K562 (cell line): ENCODE results near the gene DDX51. TPM values are rescaled to one million over a fixed set of nuclear protein-coding genes. Genes with fewer than 3 reads are reported as not detected.

Source experiments
- ATAC-seq: fragments of 200-7000 bp; cut with Tn5 transposase; 3 replicates; pipeline ENCODE4 v1.9.1; 2020; ENCODE audit warnings: moderate library complexity
- BruUV-seq: library from RNA; stranded (reverse); fragments of 400-500 nt; replicated peaks from 2 replicates; lab custom pipeline; 2021; lab: Mats Ljungman, UMichigan
- CTCF ChIA-PET: fragments of 300-600 bp; formaldehyde crosslinking; extraction: SDS; loops from one replicate; lab custom pipeline; 2021; ENCODE audit warnings: low intra/inter-chr PET ratio; lab: Yijun Ruan, JAX
- POLR2A ChIA-PET: fragments of 300-600, 350-650 bp; sonication (Branson Sonifier 250); formaldehyde crosslinking; extraction: SDS; loops from one replicate; lab custom pipeline; 2021; ENCODE audit warnings: antibody characterized with exemption, inconsistent platforms; lab: Yijun Ruan, JAX
- DNase-seq, 4 experiments: peaks; one replicate each; pipeline versions ENCODE4 v3.0.0 to v3.0.0-alpha.2; 2011 to 2018; ENCODE audit warnings: low spot score in 3 of 4, mixed read lengths in 3 of 4; ENCODE audit errors: extremely low read depth in 1 of 4
- FAIRE-seq: peaks from 2 replicates; lab custom pipeline; 2011; peaks lifted over from hg19 to GRCh38; lab: Jason Lieb, UNC
- H2AFZ ChIP-seq: 2 replicates; pipeline ENCODE4 v1.6.0; 2011; ENCODE audit warnings: low read depth, low read length, control low read depth, inconsistent platforms
- H3K27ac ChIP-seq: fragments of 200-600 bp; 3 replicates; pipeline ENCODE4 v1.8.0; 2011; ENCODE audit warnings: low read depth, mild to moderate bottlenecking, control low read depth, inconsistent platforms, low read length, moderate library complexity, mixed read lengths; ENCODE audit errors: extremely low read depth
- H3K27me3 ChIP-seq, 2 experiments: fragments of 300-600 bp in 1 of 2; 2 replicates in 1 of 2; 3 replicates in 1 of 2; pipeline versions ENCODE4 v1.6.0 to v1.8.0; 2011; ENCODE audit warnings: inconsistent platforms in 2 of 2, low read length in 2 of 2, mild to moderate bottlenecking in 1 of 2, mixed read lengths in 1 of 2, moderate library complexity in 1 of 2; ENCODE audit not compliant: control insufficient read depth in 2 of 2, insufficient read depth in 2 of 2
- H3K36me3 ChIP-seq: fragments of 300-600 bp; 3 replicates; pipeline ENCODE4 v1.8.0; 2011; ENCODE audit warnings: mild to moderate bottlenecking, low read length, inconsistent platforms; ENCODE audit not compliant: control insufficient read depth, insufficient read depth
- H3K4me1 ChIP-seq, 2 experiments: fragments of 200-600 bp in 1 of 2; replicated peaks in 1 of 2; 2 replicates in 1 of 2; 3 replicates in 1 of 2; pipeline versions ENCODE4 v1.5.1 to v1.8.0; 2011; ENCODE audit warnings: inconsistent platforms in 2 of 2, low read length in 2 of 2, mild to moderate bottlenecking in 1 of 2, mixed read lengths in 1 of 2, moderate library complexity in 1 of 2; ENCODE audit not compliant: control insufficient read depth in 2 of 2, insufficient read depth in 2 of 2
- H3K4me2 ChIP-seq: 2 replicates; pipeline ENCODE4 v1.6.1; 2011; ENCODE audit warnings: low read length, control low read depth, inconsistent platforms, mixed read lengths; ENCODE audit not compliant: insufficient read depth
- H3K4me3 ChIP-seq: fragments of 200-600 bp; sonication (generic), shearing (Covaris generic); 2 replicates; pipeline ENCODE4 v1.5.1; 2016; ENCODE audit warnings: control low read depth, inconsistent platforms
- H3K79me2 ChIP-seq: fragments of 200-600 bp; 3 replicates; pipeline ENCODE4 v1.8.0; 2011; ENCODE audit warnings: low read length, inconsistent platforms; ENCODE audit not compliant: control insufficient read depth, insufficient read depth
- H3K9ac ChIP-seq, 2 experiments: 2 replicates each; pipeline versions ENCODE4 v1.6.0 to v1.6.1; 2011; ENCODE audit warnings: low read depth in 2 of 2, low read length in 2 of 2, control low read depth in 1 of 2, inconsistent platforms in 1 of 2, mild to moderate bottlenecking in 1 of 2, mixed read lengths in 1 of 2; ENCODE audit not compliant: insufficient read depth in 1 of 2
- H3K9me1 ChIP-seq: one replicate; pipeline ENCODE4 v1.6.0; 2011; ENCODE audit warnings: inconsistent platforms, mild to moderate bottlenecking, low read length, moderate library complexity; ENCODE audit not compliant: control insufficient read depth, insufficient read depth
- H3K9me3 ChIP-seq: replicated peaks from 2 replicates; pipeline ENCODE4 v1.5.1; 2011; ENCODE audit warnings: low read depth, low read length, inconsistent platforms; ENCODE audit not compliant: control insufficient read depth, insufficient read depth
- H4K20me1 ChIP-seq: replicated peaks from 2 replicates; pipeline ENCODE4 v1.6.1; 2011; ENCODE audit warnings: low read length, inconsistent platforms, mixed read lengths; ENCODE audit not compliant: control insufficient read depth, insufficient read depth
- CBX2 ChIP-seq: fragments of 200-600 bp; sonication (generic); IDR thresholded peaks from one replicate; pipeline ENCODE4 v1.6.1; 2012; ENCODE audit warnings: mild to moderate bottlenecking, low read length, inconsistent platforms; ENCODE audit not compliant: insufficient read depth, poor library complexity, severe bottlenecking
- CHD4 ChIP-seq: fragments of 200-600 bp; sonication (generic); IDR thresholded peaks from 3 replicates; pipeline ENCODE4 v1.6.1; 2012; ENCODE audit warnings: low read depth, mild to moderate bottlenecking, mixed read lengths, low read length, inconsistent platforms; ENCODE audit not compliant: insufficient read depth, insufficient replicate concordance, poor library complexity, severe bottlenecking
- DIDO1 ChIP-seq: fragments of 450-650 bp; IDR thresholded peaks from 2 replicates; pipeline ENCODE4 v1.6.1; 2016; ENCODE audit warnings: low read depth, missing biosample characterization, missing genetic modification characterization
- FOXA3 ChIP-seq, 2 experiments: fragments of 450-650 bp in 1 of 2; sonication (generic) in 1 of 2; formaldehyde crosslinking; IDR thresholded peaks in 1 of 2; conservative IDR thresholded peaks in 1 of 2; 2 replicates each; pipeline versions ENCODE4 v1.4.0 to v1.8.0; 2020 to 2022; ENCODE audit warnings: mild to moderate bottlenecking in 2 of 2, missing genetic modification reagents in 1 of 2
- HSF4 ChIP-seq: fragments of 250-450 bp; sonication (Bioruptor Pico); IDR thresholded peaks from 2 replicates; pipeline ENCODE4 v2.1.2; 2022; ENCODE audit warnings: mild to moderate bottlenecking, moderate library complexity, borderline replicate concordance
- KLF6 ChIP-seq: fragments of 250-450 bp; sonication (Bioruptor Pico); IDR thresholded peaks from 2 replicates; pipeline ENCODE4 v1.4.0; 2020; ENCODE audit warnings: mild to moderate bottlenecking, moderate library complexity, borderline replicate concordance
- MEIS2 ChIP-seq: fragments of 450-650 bp; IDR thresholded peaks from 2 replicates; pipeline ENCODE4 v1.6.1; 2014; ENCODE audit warnings: mild to moderate bottlenecking; ENCODE audit not compliant: partially characterized antibody
- NONO ChIP-seq, 2 experiments: fragments of 200-400 bp in 1 of 2; fragments of 450-650 bp in 1 of 2; formaldehyde crosslinking in 1 of 2; IDR thresholded peaks; 2 replicates each; pipeline ENCODE4 v1.6.1; 2017; ENCODE audit warnings: low read depth in 2 of 2, mild to moderate bottlenecking in 2 of 2, moderate library complexity in 2 of 2, low read length in 1 of 2
- ZNF384 ChIP-seq: IDR thresholded peaks from 2 replicates; pipeline ENCODE4 v1.6.1; 2012; ENCODE audit warnings: low read depth, low read length, improper control_type of control experiment
- ZNF699 ChIP-seq: fragments of 250-450 bp; sonication (Bioruptor Pico); IDR thresholded peaks from 2 replicates; pipeline ENCODE4 v1.8.0; 2021; ENCODE audit warnings: mild to moderate bottlenecking, moderate library complexity; ENCODE audit not compliant: insufficient replicate concordance
- WGBS: fragments of 100-300 bp; shearing (Covaris generic); methylation state at CpG from one replicate; pipeline ENCODE4 v1.1.6; 2016; ENCODE audit warnings: low coverage, mixed read lengths; ENCODE audit not compliant: insufficient coverage; ENCODE audit errors: missing lambda C conversion rate; 5-methylcytosine and 5-hydroxymethylcytosine counted together
- in situ Hi-C: fragments of 300-500 bp; cut with MboI; formaldehyde crosslinking; loops from 4 replicates; pipeline ENCODE4 v1.15.0; 2018; ENCODE audit warnings: inconsistent platforms, mixed read lengths
- intact Hi-C: fragments of 100-400 bp; cut with micrococcal nuclease; formaldehyde crosslinking; loops from 2 replicates; pipeline ENCODE4 v1.14.2; 2022
- polyA plus RNA-seq, 8 experiments: library from polyadenylated mRNA; depleted of rRNA in 4 of 8; stranded (reverse) in 5 of 8; unstranded in 3 of 8; fragments of >200 nt; fragmentation: Nextera tagmentation in 2 of 8; fragmentation: Illumina TruSeq in 1 of 8; extraction: Ambion mirVana in 2 of 8; extraction: Trizol in 1 of 8; gene quantifications; 2 replicates each; pipeline versions ENCODE4 v1.2.1 to v1.2.3, GENCODE V29; 2011 to 2014; ENCODE audit warnings: inconsistent platforms in 1 of 8, missing spikeins in 1 of 8
- total RNA-seq, 7 experiments: library from RNA; depleted of rRNA in 6 of 7; stranded (reverse); fragments of >200 nt in 6 of 7; fragmentation: Illumina TruSeq in 2 of 7; extraction: Trizol in 2 of 7; gene quantifications; 2 replicates each; pipeline versions ENCODE4 v1.2.1 to v1.2.3, GENCODE V29; 2011 to 2021; ENCODE audit warnings: low replicate concordance in 1 of 7
- TF ChIP-seq, protein P1 (sequence below): fragments of 450-650 bp; formaldehyde crosslinking; IDR thresholded peaks from 2 replicates; pipeline ENCODE4 v1.4.0; 2020; ENCODE audit warnings: mild to moderate bottlenecking, moderate library complexity
- TF ChIP-seq, protein P2 (sequence below): sonication (generic); formaldehyde crosslinking; IDR thresholded peaks from 2 replicates; pipeline ENCODE4 v1.9.0; 2022; ENCODE audit warnings: mild to moderate bottlenecking, missing genetic modification reagents
- TF ChIP-seq, protein P3 (sequence below): fragments of 450-650 bp; formaldehyde crosslinking; conservative IDR thresholded peaks from 2 replicates; pipeline ENCODE4 v1.4.0; 2022; ENCODE audit warnings: mild to moderate bottlenecking, missing genetic modification characterization

The DDX51 gene
- total and polyA plus RNA-seq, 9 of the 15 experiments (the other 6 are each of a cell fraction or from before 2014, with no cell fraction given), result 1.1 to 35.9 (median 12.4) TPM

DNA sequence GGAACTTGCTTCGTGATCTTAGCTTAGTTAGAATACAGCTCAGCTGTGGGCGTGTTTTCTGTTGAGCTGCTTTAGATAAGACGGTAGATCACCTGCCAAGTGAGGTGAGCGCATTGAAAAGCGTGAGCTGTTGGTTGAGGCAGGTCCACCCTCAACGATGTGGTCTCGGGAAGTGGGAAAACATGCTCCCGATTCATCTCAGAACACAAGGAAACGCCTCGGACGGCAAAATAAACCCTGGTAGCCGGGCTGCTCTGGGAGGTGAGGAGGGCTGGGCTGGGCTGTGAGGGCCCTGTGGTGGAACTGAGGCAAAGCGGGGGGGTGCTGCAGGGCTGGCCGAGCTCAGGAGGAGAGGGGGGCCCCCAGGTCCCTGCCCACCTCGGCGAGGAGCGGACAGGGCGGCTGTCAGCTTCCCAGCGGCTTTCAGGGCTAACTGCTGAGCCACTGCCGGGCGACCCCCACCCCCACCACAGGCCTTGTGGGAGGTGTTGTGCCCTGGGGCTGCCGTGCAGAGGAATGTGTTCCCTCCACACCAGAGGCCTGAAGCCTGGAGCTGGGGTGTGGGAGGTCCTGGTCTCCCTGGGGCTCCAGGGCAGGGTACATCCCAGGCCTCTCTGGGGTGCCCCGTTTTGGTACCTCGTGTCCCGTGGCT, 30.8 kb upstream of the DDX51 start (continued):
- TF ChIP-seq, protein P1, sequence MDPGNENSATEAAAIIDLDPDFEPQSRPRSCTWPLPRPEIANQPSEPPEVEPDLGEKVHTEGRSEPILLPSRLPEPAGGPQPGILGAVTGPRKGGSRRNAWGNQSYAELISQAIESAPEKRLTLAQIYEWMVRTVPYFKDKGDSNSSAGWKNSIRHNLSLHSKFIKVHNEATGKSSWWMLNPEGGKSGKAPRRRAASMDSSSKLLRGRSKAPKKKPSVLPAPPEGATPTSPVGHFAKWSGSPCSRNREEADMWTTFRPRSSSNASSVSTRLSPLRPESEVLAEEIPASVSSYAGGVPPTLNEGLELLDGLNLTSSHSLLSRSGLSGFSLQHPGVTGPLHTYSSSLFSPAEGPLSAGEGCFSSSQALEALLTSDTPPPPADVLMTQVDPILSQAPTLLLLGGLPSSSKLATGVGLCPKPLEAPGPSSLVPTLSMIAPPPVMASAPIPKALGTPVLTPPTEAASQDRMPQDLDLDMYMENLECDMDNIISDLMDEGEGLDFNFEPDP (CRISPR knock-in tag), result no peak
- TF ChIP-seq, all 486 proteins: peak for 0

DNA sequence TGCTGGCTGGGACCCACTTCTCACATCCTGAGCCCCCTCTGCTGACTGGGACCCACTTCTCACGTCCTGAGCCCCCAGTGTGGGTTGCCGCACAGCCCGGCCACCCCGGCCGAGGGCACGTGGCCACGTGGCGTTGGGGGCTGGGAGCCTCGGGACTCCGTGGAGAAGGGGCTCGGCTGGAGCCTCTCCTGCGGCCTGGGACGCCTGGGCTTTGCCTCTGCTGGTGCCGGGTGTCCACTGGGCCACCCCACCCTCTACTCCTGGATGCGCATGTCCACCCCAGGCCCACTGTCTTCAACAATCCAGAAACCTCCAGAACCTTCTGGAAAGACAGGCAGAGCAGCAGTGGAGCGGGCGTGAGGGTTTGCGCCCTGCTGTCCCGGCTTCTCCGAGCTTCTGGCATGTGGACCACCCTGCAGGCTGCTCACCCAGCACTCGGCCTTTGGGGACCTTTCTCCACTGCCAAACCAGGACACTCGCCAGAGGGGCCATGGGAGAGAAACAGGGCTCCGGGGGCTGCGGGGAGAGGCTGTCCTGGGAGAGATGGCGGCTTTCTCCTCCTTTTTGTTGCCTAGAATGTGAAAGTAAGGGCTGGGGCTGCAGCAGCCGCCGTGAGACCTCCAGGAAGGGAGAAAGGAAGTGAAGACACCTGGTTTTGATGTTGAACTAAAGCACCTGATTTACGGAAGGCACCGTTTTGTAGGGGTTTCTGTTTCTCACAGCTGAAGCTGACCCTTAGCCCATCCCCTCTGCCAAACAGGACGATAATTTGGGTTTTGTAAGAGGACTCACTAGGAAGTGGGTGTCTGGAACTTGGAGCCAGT, 30.1 kb upstream of the DDX51 start:
- no peaks in the 10 kb centered on the region for H3K36me3 ChIP-seq
- no peak for ATAC-seq
- H3K79me2 ChIP-seq, result no peaks in the 10 kb centered on the region
- no TSS peak for BruUV-seq
- ChIA-PET CTCF (no interaction called here), POLR2A (interaction anchor here (0.6 kb wide), 1 partner anchor 13 kb away, joined by 3 read pairs; no protein-coding TSS in a partner anchor)
- no peak overlapping the region for H3K9ac ChIP-seq
- no peak for FAIRE-seq
- peaks cover 10% of the 10 kb centered on the region for H4K20me1 ChIP-seq
- H3K9me1 ChIP-seq, result no peaks in the 10 kb centered on the region
- peaks cover 3 to 63% of the 10 kb centered on the region in 2 experiments; a peak in 3 of 5 replicates for H3K4me1 ChIP-seq
- H3K4me3 ChIP-seq, result no peak overlapping the region
- in situ Hi-C loops (no loop called here), intact Hi-C loops (no loop called here)
- WGBS, result 21% methylated on average over 21 of the region's 30 CpGs
- DNase-seq, result no peak
- no peak overlapping the region for H3K4me2 ChIP-seq
- H2AFZ ChIP-seq, result no peak overlapping the region
- peaks cover 64 to 89% of the 10 kb centered on the region in 2 experiments for H3K27me3 ChIP-seq
- H3K9me3 ChIP-seq, result no peaks in the 10 kb centered on the region
- H3K27ac ChIP-seq, result no peak overlapping the region
- TF ChIP-seq NONO (IDR thresholded peaks at IDR 0.05; ENCODE audit: low read depth in 2 of 2, low read length in 1 of 2) (no peak), KLF6 (no peak), HSF4 (CRISPR knock-in tag) (no peak), DIDO1 (tag) (no peak), FOXA3 (CRISPR knock-in tag; conservative IDR thresholded peaks at IDR 0.05 in 1 of 2, IDR thresholded peaks at IDR 0.05 in 1 of 2) (no peak), MEIS2 (no peak), ZNF699 (no peak), ZNF384 (no peak), CBX2 (no peak), CHD4 (no peak)
- TF ChIP-seq, protein P2, sequence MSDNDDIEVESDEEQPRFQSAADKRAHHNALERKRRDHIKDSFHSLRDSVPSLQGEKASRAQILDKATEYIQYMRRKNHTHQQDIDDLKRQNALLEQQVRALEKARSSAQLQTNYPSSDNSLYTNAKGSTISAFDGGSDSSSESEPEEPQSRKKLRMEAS (CRISPR knock-in tag), result 0 out of 2 replicates have a peak, but pooled peaks have one; percentile 37
- TF ChIP-seq, protein P3, sequence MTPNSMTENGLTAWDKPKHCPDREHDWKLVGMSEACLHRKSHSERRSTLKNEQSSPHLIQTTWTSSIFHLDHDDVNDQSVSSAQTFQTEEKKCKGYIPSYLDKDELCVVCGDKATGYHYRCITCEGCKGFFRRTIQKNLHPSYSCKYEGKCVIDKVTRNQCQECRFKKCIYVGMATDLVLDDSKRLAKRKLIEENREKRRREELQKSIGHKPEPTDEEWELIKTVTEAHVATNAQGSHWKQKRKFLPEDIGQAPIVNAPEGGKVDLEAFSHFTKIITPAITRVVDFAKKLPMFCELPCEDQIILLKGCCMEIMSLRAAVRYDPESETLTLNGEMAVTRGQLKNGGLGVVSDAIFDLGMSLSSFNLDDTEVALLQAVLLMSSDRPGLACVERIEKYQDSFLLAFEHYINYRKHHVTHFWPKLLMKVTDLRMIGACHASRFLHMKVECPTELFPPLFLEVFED, result no peak
